T-helper 1 cell treated with Interleukin-12 subunit alpha and Interleukin-12 subunit beta and Interleukin-4 antibody, amounts not matched to agents 30 μg/mL and 1 μg/mL, for 36 hours (primary cell): Measurements from ENCODE around the gene PRCP.
A peak's percentile ranks its signal among the peaks of the same experiment; 100 is the strongest.

Experiments used
- H3K27ac Mint-ChIP-seq: one replicate; pipeline ENCODE4 v1.8.0; 2021; ENCODE audit warnings: mild to moderate bottlenecking, mixed read lengths
- H3K27me3 Mint-ChIP-seq: one replicate; pipeline ENCODE4 v1.8.0; 2021; ENCODE audit warnings: low read depth, mixed read lengths
- H3K36me3 Mint-ChIP-seq: one replicate; pipeline ENCODE4 v1.8.0; 2021; ENCODE audit warnings: low read depth, mixed read lengths
- H3K4me1 Mint-ChIP-seq: one replicate; pipeline ENCODE4 v1.8.0; 2021; ENCODE audit warnings: low read depth, mixed read lengths
- H3K4me3 Mint-ChIP-seq: one replicate; pipeline ENCODE4 v1.8.0; 2021; ENCODE audit warnings: mild to moderate bottlenecking, moderate library complexity, mixed read lengths
- H3K9me3 Mint-ChIP-seq: one replicate; pipeline ENCODE4 v1.8.0; 2021; ENCODE audit warnings: mixed read lengths

The PRCP gene

DNA sequence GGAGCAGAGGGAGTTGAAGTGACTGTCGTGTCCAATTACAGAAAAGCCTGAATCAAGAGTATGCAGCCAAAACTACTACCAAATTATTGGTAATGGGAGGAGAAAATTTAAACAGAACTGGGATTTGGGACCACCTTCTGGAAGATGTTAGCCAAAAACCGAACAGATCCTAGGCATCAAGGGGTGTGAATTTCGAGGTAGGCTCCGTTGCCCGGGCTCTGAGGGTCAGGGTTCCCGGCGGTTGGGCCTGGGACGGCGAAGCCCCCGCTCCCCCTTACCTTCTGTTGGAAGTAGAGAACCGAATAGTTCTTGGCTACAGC, 313 bp downstream of the PRCP start:
- Mint-ChIP-seq H3K9me3 (no peaks in the 10 kb centered on the region), H3K27ac (peak overlapping the region; percentile 99), H3K4me1 (peaks cover 47% of the 10 kb centered on the region), H3K27me3 (no peaks in the 10 kb centered on the region), H3K36me3 (peaks cover 4% of the 10 kb centered on the region), H3K4me3 (peak overlapping the region; percentile 97)

GRCh38 chr11:82899186-82899820, 927 bp downstream of the PRCP start:
- H3K27me3 Mint-ChIP-seq, result no peaks in the 10 kb centered on the region
- H3K4me3 Mint-ChIP-seq, result peak overlapping the region; percentile 97
- peak overlapping the region; percentile 99 for H3K27ac Mint-ChIP-seq
- H3K36me3 Mint-ChIP-seq, result peaks cover 4% of the 10 kb centered on the region
- H3K9me3 Mint-ChIP-seq, result no peaks in the 10 kb centered on the region
- peaks cover 47% of the 10 kb centered on the region for H3K4me1 Mint-ChIP-seq

- H3K9me3 Mint-ChIP-seq, result no peaks in the 10 kb centered on the region
- H3K27me3 Mint-ChIP-seq, result no peaks in the 10 kb centered on the region
- H3K36me3 Mint-ChIP-seq, result peaks cover 4% of the 10 kb centered on the region
- H3K4me3 Mint-ChIP-seq, result no peak overlapping the region
- H3K4me1 Mint-ChIP-seq, result peaks cover 40% of the 10 kb centered on the region
- H3K27ac Mint-ChIP-seq, result no peak overlapping the region
Observed at GRCh38 chr11:82898241-82898640, 2.0 kb downstream of the PRCP start.

DNA sequence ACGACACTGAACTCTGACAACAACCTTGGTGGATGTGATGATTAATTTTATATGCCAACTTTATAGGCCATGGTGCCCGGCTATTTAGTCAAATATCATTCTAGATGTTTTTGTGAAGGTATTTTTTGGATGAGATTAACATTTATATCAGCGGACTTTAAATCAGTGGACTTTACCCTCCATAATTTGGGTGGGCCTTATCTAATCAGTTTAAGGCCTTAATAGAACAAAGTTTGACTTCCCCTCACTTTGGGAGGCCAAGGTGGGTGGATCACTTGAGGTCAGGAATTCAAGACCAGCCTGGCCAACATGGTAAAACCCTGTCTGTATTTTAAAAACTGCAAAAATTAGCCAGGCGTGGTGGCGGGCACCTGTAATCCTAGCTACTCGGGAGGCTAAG, 4.0 kb downstream of the PRCP start:
- Mint-ChIP-seq H3K36me3 (peaks cover 4% of the 10 kb centered on the region), H3K27me3 (no peaks in the 10 kb centered on the region), H3K27ac (no peak overlapping the region), H3K9me3 (no peaks in the 10 kb centered on the region), H3K4me1 (peaks cover 26% of the 10 kb centered on the region), H3K4me3 (no peak overlapping the region)

DNA sequence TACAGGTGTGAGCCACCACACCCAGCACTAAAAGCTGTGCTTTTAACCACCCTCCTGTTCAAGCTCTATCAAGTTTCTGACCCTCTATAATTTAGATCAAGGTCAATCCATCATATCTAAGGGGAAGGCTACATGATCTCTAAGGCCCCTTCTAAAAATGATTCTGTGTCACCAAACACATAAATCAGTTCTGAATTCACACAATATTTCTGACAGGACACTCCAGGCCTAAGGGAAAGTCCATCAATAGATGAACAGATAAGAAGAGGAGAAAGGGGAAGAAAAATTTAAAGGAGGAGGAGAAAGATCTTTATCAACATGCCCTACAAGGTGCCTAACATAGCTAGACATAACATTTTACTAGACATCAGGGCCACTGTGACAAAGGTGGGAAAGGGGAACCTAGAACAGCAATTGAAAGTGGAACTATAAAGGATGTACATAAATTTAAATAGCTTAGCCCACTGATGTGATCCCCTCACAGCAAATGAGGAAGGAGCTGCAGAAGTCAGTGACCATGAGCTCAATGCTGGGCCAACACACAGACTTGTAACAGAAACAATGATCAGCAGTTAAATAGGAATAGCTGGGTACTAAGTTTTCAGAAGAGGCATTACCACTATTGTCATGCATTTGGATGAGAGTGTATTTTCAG, 4.7 kb downstream of the PRCP start:
- Mint-ChIP-seq H3K9me3 (no peaks in the 10 kb centered on the region), H3K4me3 (no peak overlapping the region), H3K4me1 (peaks cover 24% of the 10 kb centered on the region), H3K27ac (no peak overlapping the region), H3K36me3 (peaks cover 4% of the 10 kb centered on the region), H3K27me3 (no peaks in the 10 kb centered on the region)

DNA sequence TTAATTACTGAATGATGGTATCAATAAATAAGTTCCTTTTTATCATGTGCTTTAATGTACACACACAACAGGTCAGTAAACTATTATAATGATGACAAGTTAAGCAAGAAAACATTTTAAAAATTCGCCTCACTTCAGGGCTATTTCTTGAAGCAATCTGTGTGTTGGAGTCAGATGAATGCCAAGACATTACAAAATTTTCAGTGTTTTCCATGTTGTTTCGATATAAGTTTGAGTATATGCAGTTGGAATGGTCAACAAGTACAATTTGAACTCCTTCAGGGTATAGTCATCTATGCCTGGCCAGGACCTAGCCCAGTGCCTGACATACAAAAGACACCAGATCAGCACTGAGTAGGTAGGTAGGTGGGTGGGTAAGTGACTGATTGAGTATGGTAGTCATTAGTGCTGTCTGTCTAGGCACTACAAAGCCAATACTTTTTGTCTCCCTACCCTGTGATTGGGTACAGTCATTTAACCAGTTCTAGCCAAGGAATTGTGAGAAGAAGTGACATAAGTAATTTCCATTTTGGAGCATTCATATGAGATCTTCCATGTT, 7.5 kb downstream of the PRCP start:
- Mint-ChIP-seq H3K4me3 (no peak overlapping the region), H3K27me3 (no peaks in the 10 kb centered on the region), H3K4me1 (peaks cover 11% of the 10 kb centered on the region), H3K27ac (no peak overlapping the region), H3K36me3 (peaks cover 4% of the 10 kb centered on the region), H3K9me3 (no peaks in the 10 kb centered on the region)

- Mint-ChIP-seq H3K4me1 (peaks cover 5% of the 10 kb centered on the region), H3K4me3 (no peak overlapping the region), H3K9me3 (no peaks in the 10 kb centered on the region), H3K27ac (no peak overlapping the region), H3K36me3 (no peaks in the 10 kb centered on the region), H3K27me3 (no peaks in the 10 kb centered on the region)
Observed at GRCh38 chr11:82890936-82891335, 9.3 kb downstream of the PRCP start.

GRCh38 chr11:82890002-82890341, 10.3 kb downstream of the PRCP start:
- H3K27me3 Mint-ChIP-seq, result no peaks in the 10 kb centered on the region
- no peaks in the 10 kb centered on the region for H3K36me3 Mint-ChIP-seq
- H3K27ac Mint-ChIP-seq, result no peak overlapping the region
- H3K9me3 Mint-ChIP-seq, result no peaks in the 10 kb centered on the region
- H3K4me1 Mint-ChIP-seq, result no peaks in the 10 kb centered on the region
- H3K4me3 Mint-ChIP-seq, result no peak overlapping the region

DNA sequence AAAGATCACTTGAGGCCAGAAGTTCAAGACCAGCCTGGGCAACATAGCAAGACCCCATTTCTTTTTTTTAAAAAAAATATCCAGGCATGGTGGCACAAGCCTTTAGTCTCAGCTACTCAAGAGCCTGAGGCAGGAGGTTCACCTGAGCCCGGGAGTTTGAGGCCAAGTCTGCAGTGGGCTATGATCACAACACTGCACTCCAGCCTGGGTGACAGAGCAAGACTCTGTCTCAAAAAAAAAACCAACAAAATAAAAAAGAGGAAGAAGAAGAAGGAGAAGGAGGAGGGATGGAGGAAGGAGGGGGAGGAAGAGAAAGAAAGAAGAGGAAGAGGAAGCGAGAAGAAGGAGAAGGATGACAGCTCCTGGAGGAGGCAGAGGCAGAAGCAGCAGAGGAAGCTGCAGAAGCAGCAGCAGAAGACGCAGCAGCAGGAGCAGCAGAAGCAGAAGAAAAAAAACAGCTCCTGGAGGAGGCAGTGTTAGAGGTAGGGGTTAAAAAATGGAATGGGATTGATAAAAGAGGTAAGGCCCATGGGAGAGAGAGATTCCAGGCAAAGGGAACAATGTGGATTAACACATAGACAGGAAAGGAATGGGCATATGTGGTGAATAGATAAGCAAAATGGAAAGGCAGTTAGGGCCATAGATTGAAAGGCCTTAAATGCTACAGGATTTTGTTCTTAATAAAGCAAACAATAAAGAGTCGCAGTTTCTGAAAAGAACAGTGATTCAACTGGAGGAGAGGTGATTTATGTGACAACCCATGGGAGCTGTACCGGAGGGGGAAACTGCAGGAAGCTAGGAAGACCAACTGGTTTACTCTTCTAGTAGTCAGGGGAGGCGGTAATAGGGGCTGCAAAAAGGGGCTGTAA, 10.9 kb downstream of the PRCP start:
- H3K27me3 Mint-ChIP-seq, result no peaks in the 10 kb centered on the region
- no peaks in the 10 kb centered on the region for H3K36me3 Mint-ChIP-seq
- no peak overlapping the region for H3K27ac Mint-ChIP-seq
- H3K4me1 Mint-ChIP-seq, result no peaks in the 10 kb centered on the region
- no peak overlapping the region for H3K4me3 Mint-ChIP-seq
- H3K9me3 Mint-ChIP-seq, result no peaks in the 10 kb centered on the region

DNA sequence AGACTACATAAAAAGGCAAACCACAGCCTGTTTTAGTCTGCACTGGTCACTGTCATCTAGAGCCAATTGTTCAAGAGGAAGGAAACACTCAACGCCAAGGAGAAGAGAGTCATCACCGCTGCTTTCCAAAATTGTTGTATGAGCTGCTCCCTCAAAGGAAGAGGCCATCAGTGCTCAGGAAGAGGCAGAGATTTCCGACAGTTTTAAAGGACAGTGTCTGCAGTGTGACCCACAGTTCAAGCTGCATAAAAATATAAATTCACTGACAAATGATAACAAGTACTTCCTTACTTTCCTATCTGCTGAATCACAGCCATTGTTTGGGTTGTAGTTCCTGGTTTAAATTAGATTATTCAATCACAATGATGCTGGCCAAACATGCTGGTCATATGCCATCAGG, 16.4 kb downstream of the PRCP start:
- peaks cover 12% of the 10 kb centered on the region for H3K36me3 Mint-ChIP-seq
- H3K4me3 Mint-ChIP-seq, result no peak overlapping the region
- H3K4me1 Mint-ChIP-seq, result no peaks in the 10 kb centered on the region
- no peak overlapping the region for H3K27ac Mint-ChIP-seq
- no peaks in the 10 kb centered on the region for H3K27me3 Mint-ChIP-seq
- peaks cover 3% of the 10 kb centered on the region for H3K9me3 Mint-ChIP-seq

- Mint-ChIP-seq H3K9me3 (peaks cover 16% of the 10 kb centered on the region), H3K36me3 (peaks cover 13% of the 10 kb centered on the region), H3K27ac (peak overlapping the region; percentile 64), H3K4me3 (no peak overlapping the region), H3K27me3 (no peaks in the 10 kb centered on the region), H3K4me1 (peaks cover 25% of the 10 kb centered on the region)
Observed at GRCh38 chr11:82874646-82875523, 25.3 kb downstream of the PRCP start.

- peaks cover 25% of the 10 kb centered on the region for H3K4me1 Mint-ChIP-seq
- H3K27ac Mint-ChIP-seq, result peak overlapping the region; percentile 1
- H3K4me3 Mint-ChIP-seq, result no peak overlapping the region
- H3K9me3 Mint-ChIP-seq, result peaks cover 16% of the 10 kb centered on the region
- peaks cover 9% of the 10 kb centered on the region for H3K36me3 Mint-ChIP-seq
- no peaks in the 10 kb centered on the region for H3K27me3 Mint-ChIP-seq
Observed at GRCh38 chr11:82873919-82874333, 26.3 kb downstream of the PRCP start.

GRCh38 chr11:82872377-82873150, 27.7 kb downstream of the PRCP start:
- H3K4me1 Mint-ChIP-seq, result peaks cover 27% of the 10 kb centered on the region
- peaks cover 2% of the 10 kb centered on the region for H3K36me3 Mint-ChIP-seq
- no peaks in the 10 kb centered on the region for H3K27me3 Mint-ChIP-seq
- peaks cover 6% of the 10 kb centered on the region for H3K9me3 Mint-ChIP-seq
- H3K27ac Mint-ChIP-seq, result no peak overlapping the region
- H3K4me3 Mint-ChIP-seq, result no peak overlapping the region
